Glutamatergic neuron (in vitro differentiated cells): ENCODE measurements around the gene LAT. TPM values are rescaled to one million over a fixed set of nuclear protein-coding genes. Genes with fewer than 3 reads are reported as not detected.

Experiments used
- DNase-seq: peaks from one replicate; pipeline ENCODE4 v3.0.0; 2022
- H3K27ac Mint-ChIP-seq: one replicate; pipeline ENCODE4 v1.8.0; 2020; ENCODE audit warnings: mild to moderate bottlenecking, mixed read lengths, inconsistent platforms; ENCODE audit not compliant: unreplicated experiment
- H3K27me3 Mint-ChIP-seq: one replicate; pipeline ENCODE4 v1.8.0; 2020; ENCODE audit warnings: mild to moderate bottlenecking, moderate library complexity, mixed read lengths, inconsistent platforms; ENCODE audit not compliant: unreplicated experiment
- H3K36me3 Mint-ChIP-seq: one replicate; pipeline ENCODE4 v1.8.0; 2020; ENCODE audit warnings: mild to moderate bottlenecking, mixed read lengths, inconsistent platforms; ENCODE audit not compliant: unreplicated experiment
- H3K4me1 Mint-ChIP-seq: one replicate; pipeline ENCODE4 v1.8.0; 2020; ENCODE audit warnings: mild to moderate bottlenecking, low read depth, mixed read lengths, inconsistent platforms; ENCODE audit not compliant: unreplicated experiment
- H3K4me3 Mint-ChIP-seq: one replicate; pipeline ENCODE4 v1.8.0; 2020; ENCODE audit warnings: mild to moderate bottlenecking, mixed read lengths, inconsistent platforms; ENCODE audit not compliant: unreplicated experiment
- H3K9me3 Mint-ChIP-seq: one replicate; pipeline ENCODE4 v1.8.0; 2020; ENCODE audit warnings: mild to moderate bottlenecking, moderate library complexity, mixed read lengths, inconsistent platforms; ENCODE audit not compliant: unreplicated experiment
- CTCF ChIP-seq: fragments of 200-600 bp; sonication (generic); IDR thresholded peaks from one replicate; pipeline ENCODE4 v1.5.0; 2021; ENCODE audit not compliant: partially characterized antibody, unreplicated experiment
- total RNA-seq: library from RNA; stranded (reverse); fragmentation: NEBNext Ultra II Directional; extraction: Animal tissue kit (Norgen Biotek cat#: 25700); gene quantifications from one replicate; pipeline ENCODE4 v1.2.1, GENCODE V29; 2021; ENCODE audit not compliant: unreplicated experiment

The LAT gene
- total RNA-seq, 1 donor from 2014 or later: 8.3 TPM

- no peak for DNase-seq
- Mint-ChIP-seq H3K36me3 (peaks cover 4% of the 10 kb centered on the region), H3K9me3 (no peaks in the 10 kb centered on the region), H3K4me1 (no peaks in the 10 kb centered on the region), H3K27me3 (peaks cover 1% of the 10 kb centered on the region), H3K4me3 (no peak overlapping the region), H3K27ac (no peak overlapping the region)
- no peak for TF ChIP-seq CTCF
These were observed 23.1 kb downstream of the LAT start for GRCh38 chr16:29007730-29008593.

DNA sequence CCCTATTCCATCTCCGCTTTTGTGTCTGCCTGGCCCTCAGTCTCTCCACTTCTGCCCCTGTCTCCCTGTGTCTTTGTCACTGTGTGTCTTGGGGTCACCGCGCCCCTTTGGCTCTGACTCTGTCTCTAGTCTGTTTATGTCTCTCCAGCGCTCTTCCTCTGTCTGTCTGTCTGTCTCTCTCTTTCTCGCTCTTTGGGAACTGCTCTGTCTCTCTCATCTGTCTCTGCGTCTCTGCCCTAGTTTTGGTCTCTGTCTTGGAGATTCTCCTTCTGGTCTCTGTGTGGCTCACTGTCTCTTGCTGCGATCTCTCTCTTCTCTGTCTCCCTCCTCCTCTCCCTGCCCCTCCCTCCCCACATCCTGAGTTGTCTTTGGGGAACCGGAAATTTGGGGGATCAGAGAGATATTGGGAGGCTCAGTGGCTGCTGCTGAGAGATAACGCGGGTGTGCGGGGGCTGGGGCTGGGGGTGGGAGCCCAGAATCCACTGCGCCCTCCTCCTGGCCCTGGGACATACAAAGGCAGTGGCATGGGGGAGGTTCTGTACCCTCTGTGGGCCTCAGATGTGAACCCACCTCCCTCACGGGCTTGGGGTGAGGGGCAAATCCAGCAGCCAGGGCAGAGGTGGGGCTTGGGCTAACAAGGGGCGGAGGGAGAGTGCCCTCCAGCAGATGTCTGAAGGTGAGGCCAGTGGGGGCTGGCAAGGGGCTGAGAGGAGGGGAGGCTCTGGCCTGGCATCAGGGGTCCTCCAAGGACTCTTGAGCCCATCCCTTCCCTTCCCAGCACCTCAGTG, 24.4 kb downstream of the LAT start:
- peaks cover 1% of the 10 kb centered on the region for H3K27me3 Mint-ChIP-seq
- no peak overlapping the region for H3K27ac Mint-ChIP-seq
- no peaks in the 10 kb centered on the region for H3K9me3 Mint-ChIP-seq
- no peak for TF ChIP-seq CTCF
- peaks cover 4% of the 10 kb centered on the region for H3K36me3 Mint-ChIP-seq
- no peak for DNase-seq
- no peak overlapping the region for H3K4me3 Mint-ChIP-seq
- H3K4me1 Mint-ChIP-seq: no peaks in the 10 kb centered on the region

DNA sequence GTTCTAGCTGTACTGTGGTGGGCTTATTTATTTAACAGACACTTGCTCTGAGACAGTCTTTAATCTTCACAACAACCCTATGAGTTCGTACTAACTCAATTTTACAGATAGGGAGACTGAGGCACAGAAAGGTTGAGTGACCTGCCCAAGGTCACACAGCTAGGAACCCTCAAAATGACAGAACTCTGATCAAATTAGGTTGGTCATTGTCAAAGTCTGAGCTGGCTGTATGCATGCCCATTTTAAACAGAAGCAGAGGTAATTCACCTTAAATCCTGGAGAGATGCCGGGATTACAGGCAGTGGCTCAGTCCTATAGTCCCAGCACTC, 24.9 kb downstream of the LAT start:
- Mint-ChIP-seq H3K27ac (no peak overlapping the region), H3K27me3 (peaks cover 1% of the 10 kb centered on the region), H3K4me1 (no peaks in the 10 kb centered on the region), H3K9me3 (no peaks in the 10 kb centered on the region), H3K36me3 (peaks cover 4% of the 10 kb centered on the region), H3K4me3 (no peak overlapping the region)
- TF ChIP-seq CTCF: no peak
- no peak for DNase-seq

DNA sequence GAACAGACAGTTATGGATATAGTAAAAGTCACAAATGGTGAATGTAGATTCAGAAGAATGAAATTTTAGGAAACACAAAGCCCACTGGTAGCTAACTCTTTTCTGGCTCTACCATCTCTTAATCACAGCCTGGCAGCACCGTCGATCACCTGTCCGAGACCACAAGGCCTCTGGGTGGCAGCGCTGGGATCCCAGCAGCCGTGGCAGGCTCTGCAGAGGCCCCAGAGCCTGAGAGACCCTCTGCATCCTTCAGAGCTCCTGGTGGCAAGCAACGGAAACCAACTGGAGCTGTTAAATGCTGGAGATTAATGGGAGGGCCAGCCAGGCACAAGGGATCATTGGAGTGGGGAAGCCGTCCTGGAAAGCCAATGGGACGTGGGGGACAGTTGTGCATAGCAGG, 26.3 kb downstream of the LAT start:
- DNase-seq: no peak
- no peak for TF ChIP-seq CTCF
- peaks cover 3% of the 10 kb centered on the region for H3K27me3 Mint-ChIP-seq

GRCh38 chr16:29011851-29012250, 27.0 kb downstream of the LAT start:
- no peaks in the 10 kb centered on the region for H3K9me3 Mint-ChIP-seq
- H3K27ac Mint-ChIP-seq: no peak overlapping the region
- peaks cover 3% of the 10 kb centered on the region for H3K27me3 Mint-ChIP-seq
- no peak overlapping the region for H3K4me3 Mint-ChIP-seq
- DNase-seq: no peak
- TF ChIP-seq CTCF: no peak
- no peaks in the 10 kb centered on the region for H3K4me1 Mint-ChIP-seq
- no peaks in the 10 kb centered on the region for H3K36me3 Mint-ChIP-seq

More for the DNA sequence above, 26.3 kb downstream of the LAT start:
- H3K36me3 Mint-ChIP-seq: peaks cover under 1% of the 10 kb centered on the region
- H3K27ac Mint-ChIP-seq: no peak overlapping the region
- H3K4me3 Mint-ChIP-seq: no peak overlapping the region
- H3K4me1 Mint-ChIP-seq: no peaks in the 10 kb centered on the region
- no peaks in the 10 kb centered on the region for H3K9me3 Mint-ChIP-seq
